ENCODE results near the gene CERS6.

- no peak for TF ChIP-seq CTCF (IDR thresholded peaks at IDR 0.05)
- TF ChIP-seq POLR2A (IDR thresholded peaks at IDR 0.05): no peak
Observed at GRCh38 chr2:168467729-168468128, 11.7 kb downstream of the CERS6 start.
